HG03060 (cell line): ENCODE measurements around the gene GIMAP2.

Experiments used
- ATAC-seq: cut with Tn5 transposase; IDR thresholded peaks from one replicate; pipeline ENCODE4 v1.9.1; 2021; ENCODE audit warnings: low read depth, moderate number of reproducible peaks; ENCODE audit not compliant: unreplicated experiment

GIMAP2 gene

DNA sequence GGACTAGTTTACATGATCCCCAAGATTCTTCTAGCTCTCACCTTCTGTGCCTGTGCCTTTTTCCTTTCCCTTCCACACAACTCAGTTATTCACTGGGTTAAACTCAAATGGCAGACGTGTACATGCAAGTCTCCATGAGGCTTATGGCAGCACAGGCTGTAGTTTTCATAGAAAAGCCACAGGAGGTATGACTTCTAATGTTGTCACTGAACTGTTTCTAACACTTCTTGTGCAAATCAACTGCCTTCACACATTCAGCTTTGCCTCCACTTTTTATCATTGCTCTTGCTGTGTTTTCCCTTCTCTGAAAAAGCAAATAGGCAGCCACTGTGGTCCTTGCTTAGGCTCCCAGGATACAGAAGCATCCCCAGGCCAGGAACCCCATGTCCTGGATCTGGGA lies 46.4 kb downstream of the GIMAP2 start:
- no peak for ATAC-seq

- no peak for ATAC-seq
These were observed 47.4 kb downstream of the GIMAP2 start for GRCh38 chr7:150732786-150733481.

GRCh38 chr7:150733482-150734095 lies 48.1 kb downstream of the GIMAP2 start:
- ATAC-seq, result no peak

DNA sequence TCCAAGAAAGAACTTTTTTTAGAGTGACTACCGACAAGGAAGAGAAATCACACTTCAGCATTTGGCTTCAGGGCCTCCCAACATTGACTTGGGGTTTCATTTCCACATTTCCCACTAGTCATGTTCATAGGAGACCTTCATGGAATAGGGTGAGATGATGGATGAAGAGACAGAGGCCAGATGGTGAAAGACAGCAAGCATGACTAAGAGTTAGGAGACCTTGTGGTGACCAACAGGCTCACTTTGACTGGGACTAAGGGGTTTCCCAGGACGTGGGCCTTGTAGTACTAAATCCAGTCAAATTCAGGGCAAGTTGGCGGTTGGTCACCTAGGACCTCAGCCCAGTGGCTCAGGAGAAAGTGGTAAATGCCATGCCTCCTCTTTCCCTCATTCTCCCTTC lies 48.7 kb downstream of the GIMAP2 start:
- no peak for ATAC-seq

DNA sequence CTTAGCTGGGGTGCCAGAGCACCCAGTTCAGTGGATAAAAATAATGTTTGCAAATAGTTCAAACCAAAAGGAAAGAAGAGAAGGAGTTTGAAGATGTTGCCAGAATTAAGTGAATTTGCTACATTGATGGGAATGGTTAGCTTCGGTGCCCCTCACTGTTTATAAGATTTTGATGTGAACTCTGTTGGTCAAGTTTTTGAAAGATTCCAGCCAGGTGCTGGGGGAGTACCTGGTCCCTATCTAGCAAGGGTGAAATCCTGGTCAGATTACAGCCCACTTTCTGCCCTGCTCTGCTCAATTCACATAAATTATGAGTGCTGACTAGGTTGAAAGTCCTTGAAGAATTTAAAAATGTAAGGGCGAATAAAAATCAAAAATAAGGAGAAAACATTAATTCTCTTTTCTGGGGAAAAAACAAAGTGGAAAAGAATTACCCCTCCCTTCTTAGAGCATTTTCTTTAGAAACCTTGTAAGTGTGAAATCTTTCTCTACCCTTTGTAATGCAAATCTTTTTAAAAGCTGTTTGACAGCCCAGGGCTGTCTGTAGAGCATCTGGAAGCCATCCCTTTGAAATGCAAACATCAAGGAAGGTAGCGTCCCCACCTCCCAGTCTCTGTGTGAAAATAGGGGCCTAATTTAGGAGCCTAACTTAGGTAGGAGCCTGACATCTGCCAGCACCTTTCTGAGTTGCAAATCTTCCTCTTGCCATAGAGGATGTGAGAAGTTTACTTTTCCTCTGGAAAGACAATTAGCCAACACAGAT lies 50.3 kb downstream of the GIMAP2 start:
- no peak for ATAC-seq

GRCh38 chr7:150736864-150737263 lies 51.4 kb downstream of the GIMAP2 start:
- no peak for ATAC-seq

- no peak for ATAC-seq
These were observed 52.0 kb downstream of the GIMAP2 start, which contains the start of gene GIMAP5 for GRCh38 chr7:150737265-150738055. Gene GIMAP5, plus strand, starts transcription at chr7:150737418. Its CDS starts 3,467 bp downstream, at chr7:150740885.

GRCh38 chr7:150738092-150738491 lies 52.6 kb downstream of the GIMAP2 start:
- ATAC-seq, result no peak

- no peak for ATAC-seq
These were observed 53.1 kb downstream of the GIMAP2 start for GRCh38 chr7:150738591-150739001.

DNA sequence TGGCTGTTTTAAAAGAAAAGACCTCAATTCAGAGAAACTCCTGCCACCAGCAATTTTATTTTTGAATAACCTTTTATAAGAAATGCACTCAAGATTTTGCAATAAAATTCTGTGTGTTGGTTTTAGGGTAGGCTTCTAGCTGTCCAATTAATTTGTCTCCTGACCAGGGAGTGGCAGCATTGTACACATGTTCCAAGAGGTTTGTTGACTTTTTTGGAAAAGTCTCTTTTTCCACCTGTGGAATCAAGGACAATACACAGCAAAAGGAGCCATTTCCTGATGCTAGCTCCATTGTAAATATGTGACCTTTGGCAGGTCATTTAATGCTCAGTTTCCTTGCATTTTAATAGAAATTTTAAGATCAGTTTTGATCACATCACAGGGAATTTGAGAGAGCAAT lies 53.5 kb downstream of the GIMAP2 start:
- ATAC-seq, result no peak

- no peak for ATAC-seq
These were observed 54.5 kb downstream of the GIMAP2 start for GRCh38 chr7:150740053-150740452.

DNA sequence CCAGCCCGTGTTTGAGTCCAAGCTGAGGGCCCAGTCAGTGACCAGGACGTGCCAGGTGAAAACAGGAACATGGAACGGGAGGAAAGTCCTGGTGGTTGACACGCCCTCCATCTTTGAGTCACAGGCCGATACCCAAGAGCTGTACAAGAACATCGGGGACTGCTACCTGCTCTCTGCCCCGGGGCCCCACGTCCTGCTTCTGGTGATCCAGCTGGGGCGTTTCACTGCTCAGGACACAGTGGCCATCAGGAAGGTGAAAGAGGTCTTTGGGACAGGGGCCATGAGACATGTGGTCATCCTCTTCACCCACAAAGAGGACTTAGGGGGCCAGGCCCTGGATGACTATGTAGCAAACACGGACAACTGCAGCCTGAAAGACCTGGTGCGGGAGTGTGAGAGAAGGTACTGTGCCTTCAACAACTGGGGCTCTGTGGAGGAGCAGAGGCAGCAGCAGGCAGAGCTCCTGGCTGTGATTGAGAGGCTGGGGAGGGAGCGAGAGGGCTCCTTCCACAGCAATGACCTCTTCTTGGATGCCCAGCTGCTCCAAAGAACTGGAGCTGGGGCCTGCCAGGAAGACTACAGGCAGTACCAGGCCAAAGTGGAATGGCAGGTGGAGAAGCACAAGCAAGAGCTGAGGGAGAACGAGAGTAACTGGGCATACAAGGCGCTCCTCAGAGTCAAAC lies 56.9 kb downstream of the GIMAP2 start:
- no peak for ATAC-seq
